ENCODE measurements around the gene SLC39A11. TPM values are rescaled to one million over a fixed set of nuclear protein-coding genes. Genes with fewer than 3 reads are reported as not detected.

Gene SLC39A11
- total RNA-seq, 1 experiment from 2014 or later = 18.6 TPM

DNA sequence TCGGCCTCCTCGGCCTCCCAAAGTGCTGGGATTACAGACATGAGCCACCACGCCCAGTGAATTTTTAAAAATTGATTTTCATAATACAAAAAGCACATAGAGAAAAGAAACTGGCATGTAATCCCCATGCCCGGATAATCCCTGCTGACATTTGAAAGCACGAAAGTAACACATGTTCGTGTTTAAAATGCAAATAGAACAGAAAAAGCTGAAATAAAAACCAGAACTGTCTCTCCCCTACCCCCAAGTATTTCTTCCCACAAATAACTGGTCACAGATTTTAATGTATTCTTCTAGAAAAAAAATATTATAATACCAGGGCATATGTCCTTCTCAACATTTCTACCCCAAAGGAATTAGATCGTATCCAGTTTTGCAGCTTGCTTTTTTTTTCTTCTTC, 222.9 kb downstream of the SLC39A11 start:
- no TSS peak for BruUV-seq (replicated peaks)
- CTCF ChIA-PET = no interaction called here
- Histone ChIP-seq H3K4me3 (ENCODE audit: low read depth, low read length, poor library complexity, severe bottlenecking) (no peak overlapping the region), H3K27ac (ENCODE audit: low read depth, low read length, poor library complexity, severe bottlenecking) (no peak overlapping the region), H3K9me3 (ENCODE audit: low read depth, low read length, poor library complexity, severe bottlenecking) (no peaks in the 10 kb centered on the region), H3K36me3 (ENCODE audit: insufficient read depth, low read length, poor library complexity, severe bottlenecking) (no peaks in the 10 kb centered on the region), H3K4me1 (ENCODE audit: insufficient read depth, low read length, poor library complexity, severe bottlenecking) (peaks cover 4% of the 10 kb centered on the region), H3K27me3 (replicated peaks; ENCODE audit: insufficient read depth, low read depth, low read length, poor library complexity) (no peaks in the 10 kb centered on the region)
- POLR2A ChIA-PET (ENCODE audit: low non-redundant PET) = no interaction called here
- intact Hi-C loops (cut with micrococcal nuclease; ENCODE audit: unreplicated experiment) = no loop called here
- TF ChIP-seq EZH2 (IDR thresholded peaks at IDR 0.05; ENCODE audit: borderline replicate concordance, low read depth, low read length, poor library complexity, severe bottlenecking) = no peak
- TF ChIP-seq, protein P1, sequence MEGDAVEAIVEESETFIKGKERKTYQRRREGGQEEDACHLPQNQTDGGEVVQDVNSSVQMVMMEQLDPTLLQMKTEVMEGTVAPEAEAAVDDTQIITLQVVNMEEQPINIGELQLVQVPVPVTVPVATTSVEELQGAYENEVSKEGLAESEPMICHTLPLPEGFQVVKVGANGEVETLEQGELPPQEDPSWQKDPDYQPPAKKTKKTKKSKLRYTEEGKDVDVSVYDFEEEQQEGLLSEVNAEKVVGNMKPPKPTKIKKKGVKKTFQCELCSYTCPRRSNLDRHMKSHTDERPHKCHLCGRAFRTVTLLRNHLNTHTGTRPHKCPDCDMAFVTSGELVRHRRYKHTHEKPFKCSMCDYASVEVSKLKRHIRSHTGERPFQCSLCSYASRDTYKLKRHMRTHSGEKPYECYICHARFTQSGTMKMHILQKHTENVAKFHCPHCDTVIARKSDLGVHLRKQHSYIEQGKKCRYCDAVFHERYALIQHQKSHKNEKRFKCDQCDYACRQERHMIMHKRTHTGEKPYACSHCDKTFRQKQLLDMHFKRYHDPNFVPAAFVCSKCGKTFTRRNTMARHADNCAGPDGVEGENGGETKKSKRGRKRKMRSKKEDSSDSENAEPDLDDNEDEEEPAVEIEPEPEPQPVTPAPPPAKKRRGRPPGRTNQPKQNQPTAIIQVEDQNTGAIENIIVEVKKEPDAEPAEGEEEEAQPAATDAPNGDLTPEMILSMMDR (conservative IDR thresholded peaks at IDR 0.05; ENCODE audit: low read depth, low read length) = no peak
- no peak for DNase-seq (ENCODE audit: low spot score)

DNA sequence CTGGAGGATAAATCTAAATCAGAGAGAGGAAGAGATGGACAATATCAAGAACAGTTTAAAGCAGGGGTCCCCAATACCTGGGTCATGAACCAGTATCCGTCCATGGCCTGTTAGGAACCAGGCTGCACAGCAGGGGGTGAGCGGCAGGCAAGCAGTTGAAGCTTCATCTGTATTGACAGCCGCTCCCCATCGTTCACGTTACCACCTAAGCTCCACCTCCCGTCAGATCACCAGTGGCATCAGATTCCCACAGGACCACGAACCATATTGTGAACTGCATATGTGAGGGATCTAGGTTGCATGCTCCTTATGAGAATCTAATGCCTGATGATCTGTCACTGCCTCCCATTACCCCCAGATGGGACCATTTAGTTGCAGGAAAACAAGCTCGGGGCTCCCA, 226.5 kb downstream of the SLC39A11 start:
- Histone ChIP-seq H3K4me3 (ENCODE audit: low read depth, low read length, poor library complexity, severe bottlenecking) (no peak overlapping the region), H3K9me3 (ENCODE audit: low read depth, low read length, poor library complexity, severe bottlenecking) (no peaks in the 10 kb centered on the region), H3K27me3 (replicated peaks; ENCODE audit: insufficient read depth, low read depth, low read length, poor library complexity) (no peaks in the 10 kb centered on the region), H3K36me3 (ENCODE audit: insufficient read depth, low read length, poor library complexity, severe bottlenecking) (no peaks in the 10 kb centered on the region), H3K4me1 (ENCODE audit: insufficient read depth, low read length, poor library complexity, severe bottlenecking) (peaks cover 4% of the 10 kb centered on the region), H3K27ac (ENCODE audit: low read depth, low read length, poor library complexity, severe bottlenecking) (no peak overlapping the region)
- no peak for DNase-seq (ENCODE audit: low spot score)
- TF ChIP-seq, protein P1 (conservative IDR thresholded peaks at IDR 0.05; ENCODE audit: low read depth, low read length) = no peak
- no peak for TF ChIP-seq EZH2 (IDR thresholded peaks at IDR 0.05; ENCODE audit: borderline replicate concordance, low read depth, low read length, poor library complexity, severe bottlenecking)
- intact Hi-C loops (cut with micrococcal nuclease; ENCODE audit: unreplicated experiment) = no loop called here
- POLR2A ChIA-PET (ENCODE audit: low non-redundant PET) = interaction anchor here (0.6 kb wide), 1 partner anchor 31 kb away, joined by 7 read pairs; no protein-coding TSS in a partner anchor
- no TSS peak for BruUV-seq (replicated peaks)
- CTCF ChIA-PET = no interaction called here

DNA sequence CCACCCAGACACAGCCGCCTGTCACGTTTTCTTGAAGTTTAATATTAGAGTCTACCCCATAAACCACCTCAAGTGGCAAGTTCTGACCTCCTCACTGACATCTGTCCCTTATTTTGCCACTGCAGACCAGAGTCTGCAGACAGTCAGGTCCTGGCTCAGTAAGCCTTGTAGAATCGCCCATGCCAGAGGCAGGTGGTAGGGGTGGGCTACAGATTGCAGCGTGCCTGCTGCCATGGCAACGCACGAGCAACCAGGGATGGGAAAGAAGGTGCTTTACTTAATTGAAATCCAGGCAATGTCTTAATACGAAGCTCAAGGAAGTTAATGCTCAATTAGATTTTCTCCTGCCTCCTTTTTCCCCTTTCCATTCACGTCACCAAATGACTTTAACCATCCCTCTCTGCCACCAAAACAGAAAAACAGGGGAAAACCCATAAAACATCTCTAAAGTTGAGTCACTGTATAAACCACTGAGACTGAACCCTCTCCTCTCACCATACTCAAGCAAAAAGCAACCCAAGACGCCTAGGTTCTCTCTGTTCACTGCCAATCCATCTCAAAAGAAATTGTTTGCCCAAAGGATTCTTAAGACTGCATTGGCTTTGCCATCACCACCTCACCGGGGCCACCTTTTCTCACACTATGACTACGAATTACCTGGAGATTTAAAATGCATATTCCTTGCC, 228.8 kb downstream of the SLC39A11 start:
- Histone ChIP-seq H3K4me3 (ENCODE audit: low read depth, low read length, poor library complexity, severe bottlenecking) (no peak overlapping the region), H3K27me3 (replicated peaks; ENCODE audit: insufficient read depth, low read depth, low read length, poor library complexity) (no peaks in the 10 kb centered on the region), H3K4me1 (ENCODE audit: insufficient read depth, low read length, poor library complexity, severe bottlenecking) (peaks cover 4% of the 10 kb centered on the region), H3K36me3 (ENCODE audit: insufficient read depth, low read length, poor library complexity, severe bottlenecking) (no peaks in the 10 kb centered on the region), H3K27ac (ENCODE audit: low read depth, low read length, poor library complexity, severe bottlenecking) (no peak overlapping the region), H3K9me3 (ENCODE audit: low read depth, low read length, poor library complexity, severe bottlenecking) (no peaks in the 10 kb centered on the region)
- POLR2A ChIA-PET (ENCODE audit: low non-redundant PET) = no interaction called here
- intact Hi-C loops (cut with micrococcal nuclease; ENCODE audit: unreplicated experiment) = no loop called here
- CTCF ChIA-PET = no interaction called here
- no TSS peak for BruUV-seq (replicated peaks)
- TF ChIP-seq, protein P1 (conservative IDR thresholded peaks at IDR 0.05; ENCODE audit: low read depth, low read length) = no peak
- TF ChIP-seq EZH2 (IDR thresholded peaks at IDR 0.05; ENCODE audit: borderline replicate concordance, low read depth, low read length, poor library complexity, severe bottlenecking) = no peak
- DNase-seq (ENCODE audit: low spot score) = no peak
